ENCODE results near the gene ERC2.
"Not testable (repeated sequence)": the region's sequence is repeated elsewhere in the genome, so short reads cannot be mapped to it uniquely, and the experiment has no call there.

ERC2 gene

DNA sequence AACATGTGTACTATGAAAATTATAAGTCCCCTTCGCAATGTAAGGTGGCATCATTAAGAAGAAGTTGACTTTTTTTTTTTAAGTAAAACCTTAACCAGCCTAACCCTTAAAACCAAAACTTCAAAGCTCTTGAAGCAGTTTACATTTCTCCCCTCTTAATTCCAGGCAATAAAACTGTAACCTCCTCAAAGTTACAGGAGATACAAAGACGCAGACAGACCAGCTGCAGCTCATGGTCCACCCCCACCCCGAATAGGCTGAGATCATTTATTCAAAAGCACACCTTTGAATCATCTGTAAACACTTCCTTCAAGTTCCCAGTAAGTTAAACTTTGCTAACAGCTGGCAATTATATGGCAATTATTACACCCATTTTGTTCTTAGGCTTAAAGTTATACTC is 414.5 kb downstream of the ERC2 start:
- no peak for DNase-seq

- no peak for DNase-seq
These were observed 416.1 kb downstream of the ERC2 start for GRCh38 chr3:56052188-56052587.

GRCh38 chr3:56051052-56051451 is 417.2 kb downstream of the ERC2 start:
- no peak for DNase-seq

DNA sequence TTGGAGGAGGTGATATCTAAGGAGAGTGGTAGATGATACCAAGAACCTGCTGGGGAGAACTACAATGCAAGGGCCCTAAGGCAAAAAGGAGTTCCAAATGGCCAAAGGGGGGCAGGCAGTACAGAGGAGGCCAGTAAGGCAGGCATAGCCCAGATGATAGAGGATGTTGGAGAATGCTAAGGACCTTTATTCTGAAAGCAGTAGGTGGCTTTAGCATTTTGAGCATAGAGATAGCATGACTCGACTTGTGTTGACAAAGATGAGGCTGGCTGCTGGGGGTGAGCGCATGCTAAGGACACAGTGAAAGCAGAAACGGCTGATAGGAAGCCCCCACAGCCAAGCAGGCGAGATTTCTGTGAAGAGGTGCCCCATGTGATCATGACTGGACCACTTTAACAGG is 419.3 kb downstream of the ERC2 start:
- no peak for DNase-seq

- no peak for DNase-seq
These were observed 419.9 kb downstream of the ERC2 start for GRCh38 chr3:56048331-56048730.

DNA sequence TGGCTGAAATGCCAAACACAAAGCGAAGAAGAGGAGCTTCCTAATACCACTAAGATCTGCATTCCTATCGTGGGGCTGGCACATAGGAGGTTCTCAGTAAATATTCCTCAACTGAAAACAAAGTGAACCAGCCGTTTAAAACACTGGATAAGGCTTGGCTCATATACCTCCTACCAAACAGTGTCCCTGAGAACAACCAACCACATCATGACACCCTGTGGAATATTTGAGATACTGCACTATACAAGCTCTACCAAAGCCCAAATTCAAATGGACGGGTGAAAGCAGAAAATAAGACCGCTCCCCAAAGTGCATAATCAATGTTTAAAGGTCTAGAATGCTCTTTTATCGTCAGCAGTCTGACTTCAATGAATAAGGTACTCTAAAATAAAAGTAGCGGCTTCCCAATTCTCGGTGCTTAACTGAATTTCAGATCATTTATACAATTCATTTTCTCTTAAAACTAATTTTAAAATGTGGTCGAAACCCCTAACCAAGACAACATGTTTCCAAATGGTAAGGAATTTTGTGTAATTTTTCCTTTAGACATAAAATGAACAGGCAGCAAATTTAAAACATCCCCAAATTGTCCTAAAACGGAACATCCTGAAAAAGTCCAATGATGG is 425.8 kb downstream of the ERC2 start:
- DNase-seq: no peak

GRCh38 chr3:56025326-56025725 is 442.9 kb downstream of the ERC2 start:
- DNase-seq: no peak

- no peak for DNase-seq
These were observed 444.7 kb downstream of the ERC2 start for GRCh38 chr3:56023546-56023945.

GRCh38 chr3:56022619-56023018 is 445.6 kb downstream of the ERC2 start:
- no peak for DNase-seq

- no peak for DNase-seq
These were observed 448.6 kb downstream of the ERC2 start for GRCh38 chr3:56019490-56020146.

GRCh38 chr3:56015374-56015773 is 452.9 kb downstream of the ERC2 start:
- not testable (repeated sequence) for DNase-seq

DNA sequence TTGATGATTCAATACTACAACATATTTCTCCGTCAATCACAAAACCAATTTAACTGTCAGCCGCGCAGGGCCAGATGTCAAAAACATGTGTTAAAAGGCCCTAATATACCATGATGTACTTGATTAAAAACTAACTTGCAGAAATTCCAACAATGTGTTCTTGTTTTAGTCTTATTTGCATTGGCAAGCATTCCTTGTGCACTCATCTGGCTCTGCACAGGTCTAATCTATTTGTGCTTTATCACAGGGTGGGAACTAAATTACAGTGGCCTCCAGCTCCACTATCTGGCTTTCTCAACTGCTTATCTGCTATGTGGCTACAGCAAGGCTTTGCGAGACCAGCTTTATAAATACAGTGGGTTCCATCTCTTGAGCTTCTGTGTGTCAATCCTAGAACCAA is 455.5 kb downstream of the ERC2 start:
- no peak for DNase-seq

DNA sequence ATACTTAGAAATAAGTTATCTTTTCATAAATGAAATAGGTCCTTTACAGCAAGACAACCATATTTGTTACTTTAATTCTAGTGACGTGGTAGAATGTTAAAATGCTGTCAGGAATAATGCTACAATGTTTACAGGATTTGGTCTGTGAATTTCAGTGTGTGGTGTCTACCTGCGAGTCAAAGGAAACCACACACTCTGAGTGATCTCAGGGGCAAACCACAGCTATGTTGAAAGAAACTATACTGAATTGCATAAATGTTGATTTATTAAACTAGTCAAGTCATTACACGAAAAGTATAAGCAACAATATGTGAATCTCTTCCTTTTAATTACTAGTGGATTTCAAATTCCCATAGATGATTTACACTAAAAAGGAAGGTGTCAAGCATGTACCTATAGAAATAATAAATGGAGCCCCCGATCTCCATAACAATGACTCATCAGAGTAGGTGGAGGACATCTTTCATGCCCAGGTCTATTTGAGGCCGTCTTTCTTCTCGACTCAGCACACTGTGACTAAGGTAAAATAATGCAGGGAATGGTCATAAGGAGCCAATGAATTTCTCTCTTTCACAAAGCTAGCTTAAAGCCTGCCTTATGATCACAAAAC is 463.0 kb downstream of the ERC2 start:
- DNase-seq: no peak

DNA sequence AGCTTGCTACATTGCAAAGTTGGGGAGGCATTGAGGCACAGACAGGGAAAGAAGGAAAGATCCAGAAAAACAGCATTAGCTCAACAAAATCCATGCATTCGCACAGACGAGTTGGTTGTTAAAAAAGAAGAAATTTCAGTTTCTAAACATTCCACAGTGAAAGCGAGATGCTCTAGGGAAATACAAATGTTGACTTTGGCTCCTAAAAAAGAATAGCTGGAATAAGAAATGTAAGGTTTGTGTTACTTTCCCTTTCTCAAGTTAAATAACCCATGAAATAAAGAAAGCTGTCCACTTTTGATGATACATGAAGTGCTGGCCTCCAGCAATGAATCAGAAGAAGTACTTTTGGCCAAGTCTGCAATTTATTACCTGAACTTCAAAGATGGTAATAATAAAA is 465.1 kb downstream of the ERC2 start:
- no peak for DNase-seq

- DNase-seq: no peak
These were observed 466.3 kb downstream of the ERC2 start for GRCh38 chr3:56001991-56002390.

DNA sequence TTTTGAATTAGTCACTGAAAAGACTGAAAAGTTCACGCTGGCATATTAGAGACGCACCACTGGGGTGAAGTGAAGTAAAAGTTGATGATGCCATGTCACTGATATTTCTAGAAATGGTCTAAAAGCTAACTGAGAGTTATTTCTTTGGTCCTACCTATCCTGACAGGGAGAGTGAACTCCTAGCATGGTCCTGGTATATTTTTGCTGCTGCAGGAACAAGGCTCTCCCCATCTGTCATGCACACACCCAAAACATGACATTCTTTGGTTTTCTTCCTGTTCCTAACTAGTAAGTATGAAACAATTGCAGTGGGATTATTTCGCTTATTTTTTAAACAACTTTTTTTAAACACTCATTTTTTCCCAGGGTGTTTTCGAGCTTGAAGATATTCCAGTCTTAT is 466.7 kb downstream of the ERC2 start:
- DNase-seq: no peak

- DNase-seq: no peak
These were observed 478.9 kb downstream of the ERC2 start for GRCh38 chr3:55989366-55989765.

GRCh38 chr3:55988905-55989304 is 479.4 kb downstream of the ERC2 start:
- no peak for DNase-seq

DNA sequence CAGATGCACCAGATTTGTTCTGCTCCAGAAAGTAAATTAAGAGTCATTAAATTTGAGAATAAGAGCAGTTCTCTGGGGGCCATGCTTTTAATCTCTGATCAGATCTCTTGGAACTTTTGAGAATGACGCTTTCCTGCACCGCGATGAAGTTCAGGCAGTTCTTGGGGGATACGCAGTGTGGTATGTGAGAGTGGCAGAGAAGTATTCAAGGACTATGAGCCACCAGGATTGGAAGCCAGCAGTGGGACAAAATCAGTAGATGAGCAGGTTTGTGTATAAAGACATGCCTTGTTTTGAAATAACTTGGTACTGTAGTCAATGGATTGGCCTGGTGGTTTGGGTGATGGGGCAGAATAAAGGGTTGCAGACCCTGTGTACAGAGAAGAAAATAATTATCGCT is 483.6 kb downstream of the ERC2 start:
- DNase-seq: no peak

GRCh38 chr3:55978953-55979352 is 489.3 kb downstream of the ERC2 start:
- no peak for DNase-seq

GRCh38 chr3:55974421-55975165 is 493.7 kb downstream of the ERC2 start:
- no peak for DNase-seq

GRCh38 chr3:55969634-55970033 is 498.6 kb downstream of the ERC2 start:
- DNase-seq: no peak

DNA sequence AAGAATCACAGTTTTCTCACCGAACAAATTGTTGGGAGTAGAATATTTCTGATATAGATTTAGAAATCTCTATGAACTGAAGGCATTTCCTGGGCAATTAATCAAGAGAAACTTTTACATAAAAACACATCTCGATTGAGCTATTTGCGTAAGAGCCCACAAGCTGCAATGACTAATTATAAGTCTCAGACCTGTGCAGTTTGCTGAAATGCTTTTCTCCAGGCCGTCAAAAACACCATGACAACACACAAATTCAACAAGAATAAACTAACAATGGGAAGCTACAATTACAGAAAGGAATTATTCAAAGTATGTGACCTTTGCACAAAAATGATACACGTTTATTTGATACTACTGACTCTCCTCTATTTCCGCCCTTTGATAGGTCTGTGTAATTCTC is 499.9 kb downstream of the ERC2 start:
- DNase-seq: no peak

DNA sequence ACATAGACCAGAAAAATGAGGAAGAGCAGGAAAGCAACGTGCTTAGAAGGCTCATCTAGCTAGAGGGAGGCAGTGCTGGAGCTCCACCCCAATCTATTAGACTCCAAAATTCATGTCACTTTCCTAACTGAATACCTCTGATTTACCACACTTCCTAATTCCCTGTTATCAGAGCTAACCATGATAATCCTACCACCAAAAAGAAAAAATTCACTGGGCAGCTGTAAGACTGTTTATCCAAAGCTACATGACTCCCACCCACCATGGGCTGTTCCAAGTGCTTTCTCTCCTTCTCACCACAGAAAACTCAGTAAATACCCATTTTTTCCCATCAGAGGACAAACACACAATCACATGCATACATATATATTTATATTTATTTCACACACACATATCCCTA is 501.7 kb downstream of the ERC2 start:
- DNase-seq: no peak
